ENCODE measurements around the gene HOXD13.
A peak's percentile ranks its signal among the peaks of the same experiment; 100 is the strongest.

Gene HOXD13

GRCh38 chr2:176103194-176103593 lies 10.7 kb downstream of the HOXD13 start:
- peak overlapping the region in 1 of 3 experiments; percentile 94 for H3K27ac Mint-ChIP-seq
- H3K4me1 Mint-ChIP-seq = peaks cover 25% of the 10 kb centered on the region
- peak overlapping the region in 1 of 3 experiments; percentile 61 for H3K4me3 Mint-ChIP-seq
- TF ChIP-seq CTCF (IDR thresholded peaks at IDR 0.05; ENCODE audit: unreplicated experiment in 3 of 3) = no peak
- no peaks in the 10 kb centered on the region for H3K9me3 Mint-ChIP-seq
- peaks cover 96% of the 10 kb centered on the region for H3K27me3 Mint-ChIP-seq (ENCODE audit: low read depth)
- H3K36me3 Mint-ChIP-seq (ENCODE audit: low read depth) = no peaks in the 10 kb centered on the region

- Mint-ChIP-seq H3K36me3 (ENCODE audit: low read depth) (peaks cover 4% of the 10 kb centered on the region), H3K27me3 (ENCODE audit: low read depth) (peaks cover 96% of the 10 kb centered on the region), H3K9me3 (no peaks in the 10 kb centered on the region), H3K4me1 (peaks cover 27% of the 10 kb centered on the region), H3K4me3 (peak overlapping the region; percentile 9 to 86 (median 48)), H3K27ac (peak overlapping the region in 2 of 3 experiments; percentile 7 to 94)
- no peak for TF ChIP-seq CTCF (IDR thresholded peaks at IDR 0.05; ENCODE audit: unreplicated experiment in 3 of 3)
These were observed 11.3 kb downstream of the HOXD13 start for GRCh38 chr2:176103742-176104315.

GRCh38 chr2:176104316-176105077 lies 12.0 kb downstream of the HOXD13 start:
- H3K4me3 Mint-ChIP-seq = peak overlapping the region; percentile 69 to 86 (median 82)
- H3K4me1 Mint-ChIP-seq = peaks cover 31% of the 10 kb centered on the region
- no peaks in the 10 kb centered on the region for H3K9me3 Mint-ChIP-seq
- peaks cover 96% of the 10 kb centered on the region for H3K27me3 Mint-ChIP-seq (ENCODE audit: low read depth)
- H3K36me3 Mint-ChIP-seq (ENCODE audit: low read depth) = peaks cover 11% of the 10 kb centered on the region
- TF ChIP-seq CTCF (IDR thresholded peaks at IDR 0.05; ENCODE audit: unreplicated experiment in 3 of 3) = no peak
- H3K27ac Mint-ChIP-seq = peak overlapping the region in 2 of 3 experiments; percentile 7 to 94

GRCh38 chr2:176105078-176105729 lies 12.7 kb downstream of the HOXD13 start:
- TF ChIP-seq CTCF (IDR thresholded peaks at IDR 0.05; ENCODE audit: unreplicated experiment in 3 of 3) = no peak
- Mint-ChIP-seq H3K4me1 (peaks cover 32% of the 10 kb centered on the region), H3K9me3 (no peaks in the 10 kb centered on the region), H3K27me3 (ENCODE audit: low read depth) (peaks cover 96% of the 10 kb centered on the region), H3K36me3 (ENCODE audit: low read depth) (peaks cover 18% of the 10 kb centered on the region), H3K27ac (peak overlapping the region in 1 of 3 experiments; percentile 94), H3K4me3 (peak overlapping the region; percentile 69 to 86 (median 82))

- Mint-ChIP-seq H3K4me3 (peak overlapping the region; percentile 51 to 86 (median 82)), H3K9me3 (no peaks in the 10 kb centered on the region), H3K36me3 (ENCODE audit: low read depth) (peaks cover 23% of the 10 kb centered on the region), H3K27me3 (ENCODE audit: low read depth) (peaks cover 96% of the 10 kb centered on the region), H3K27ac (peak overlapping the region in 2 of 3 experiments; percentile 6 to 94), H3K4me1 (peaks cover 32% of the 10 kb centered on the region)
- no peak for TF ChIP-seq CTCF (IDR thresholded peaks at IDR 0.05; ENCODE audit: unreplicated experiment in 3 of 3)
These were observed 13.4 kb downstream of the HOXD13 start for GRCh38 chr2:176105730-176106580.

Data from nephron (organoid).